HEK293 (cell line): ENCODE measurements around the gene DDTL.
"Not testable (repeated sequence)": the region's sequence is repeated elsewhere in the genome, so short reads cannot be mapped to it uniquely, and the experiment has no call there.

Experiments used
- CTCF ChIA-PET: fragments of 350-600 bp; formaldehyde crosslinking; extraction: SDS; loops from one replicate; lab custom pipeline; 2021; ENCODE audit warnings: antibody characterized with exemption; lab: Yijun Ruan, JAX
- POLR2A ChIA-PET: fragments of 300-600 bp; formaldehyde crosslinking; extraction: SDS; loops from one replicate; lab custom pipeline; 2020; ENCODE audit warnings: antibody characterized with exemption, inconsistent platforms; lab: Yijun Ruan, JAX
- H3K27ac ChIP-seq: fragments of 200-500 bp; sonication (Bioruptor generic); 2 replicates; pipeline ENCODE4 v1.5.1; 2014; ENCODE audit warnings: low read depth, low read length, control low read depth, inconsistent platforms; ENCODE audit errors: extremely low read depth
- H3K36me3 ChIP-seq, 2 experiments: fragments of 200-500 bp in 1 of 2; sonication (Bioruptor generic) in 1 of 2; 1 replicate in 1 of 2; 2 replicates in 1 of 2; pipeline ENCODE4 v1.5.1; 2014 to 2017; ENCODE audit warnings: inconsistent platforms in 2 of 2, low read length in 2 of 2; ENCODE audit not compliant: control insufficient read depth in 2 of 2, insufficient read depth in 1 of 2
- H3K4me1 ChIP-seq: fragments of 200-500 bp; sonication (Bioruptor generic); 2 replicates; pipeline ENCODE4 v1.5.1; 2014; ENCODE audit warnings: mild to moderate bottlenecking, low read length, inconsistent platforms; ENCODE audit not compliant: control insufficient read depth, insufficient read depth
- H3K4me3 ChIP-seq: 2 replicates; pipeline ENCODE4 v1.5.1; 2011; ENCODE audit warnings: low read depth, mild to moderate bottlenecking, control low read depth, low read length, moderate library complexity
- H3K9me3 ChIP-seq: fragments of 200-500 bp; sonication (Bioruptor generic); 2 replicates; pipeline ENCODE4 v1.5.1; 2014; ENCODE audit warnings: low read depth, low read length, inconsistent platforms; ENCODE audit not compliant: control insufficient read depth, insufficient read depth
- EGR2 ChIP-seq: fragments of 450-650 bp; formaldehyde crosslinking; IDR thresholded peaks from 2 replicates; pipeline ENCODE4 v1.5.1; 2016; ENCODE audit warnings: low read depth, missing biosample characterization, missing genetic modification characterization
- KLF8 ChIP-seq: fragments of 450-650 bp; formaldehyde crosslinking; IDR thresholded peaks from 2 replicates; pipeline ENCODE4 v1.5.1; 2016; ENCODE audit warnings: missing biosample characterization, missing genetic modification characterization
- ZFHX2 ChIP-seq: fragments of 450-650 bp; formaldehyde crosslinking; conservative IDR thresholded peaks from 2 replicates; pipeline ENCODE4 v1.5.1; 2016; ENCODE audit warnings: missing biosample characterization, missing genetic modification characterization
- ZNF174 ChIP-seq: fragments of 450-650 bp; formaldehyde crosslinking; IDR thresholded peaks from 2 replicates; pipeline ENCODE4 v1.5.0; 2017; ENCODE audit warnings: missing biosample characterization, mild to moderate bottlenecking, missing genetic modification characterization
- ZNF341 ChIP-seq: fragments of 450-650 bp; formaldehyde crosslinking; IDR thresholded peaks from 2 replicates; pipeline ENCODE4; 2016; ENCODE audit warnings: low read depth, missing biosample characterization, missing genetic modification characterization
- ZNF404 ChIP-seq: fragments of 450-650 bp; formaldehyde crosslinking; IDR thresholded peaks from 2 replicates; pipeline ENCODE4 v1.5.1; 2017; ENCODE audit warnings: missing biosample characterization, missing genetic modification characterization
- ZNF561 ChIP-seq: fragments of 450-650 bp; IDR thresholded peaks from 2 replicates; pipeline ENCODE4 v1.5.1; 2018; ENCODE audit warnings: missing biosample characterization, missing genetic modification characterization, borderline replicate concordance
- ZSCAN30 ChIP-seq: fragments of 450-650 bp; IDR thresholded peaks from 2 replicates; pipeline ENCODE4 v1.5.1; 2018; ENCODE audit warnings: missing biosample characterization, mild to moderate bottlenecking, missing genetic modification characterization, moderate library complexity
- ZXDB ChIP-seq: fragments of 450-650 bp; formaldehyde crosslinking; IDR thresholded peaks from 2 replicates; pipeline ENCODE4 v1.5.1; 2016; ENCODE audit warnings: missing biosample characterization, missing genetic modification characterization
- TF ChIP-seq, protein P1 (sequence below): fragments of 450-650 bp; formaldehyde crosslinking; IDR thresholded peaks from 2 replicates; pipeline ENCODE4 v1.5.1; 2016; ENCODE audit warnings: missing biosample characterization, missing genetic modification characterization
- TF ChIP-seq, protein P2 (sequence below): fragments of 450-650 bp; formaldehyde crosslinking; IDR thresholded peaks from 2 replicates; pipeline ENCODE4 v1.5.1; 2016; ENCODE audit warnings: missing biosample characterization, missing genetic modification characterization

The DDTL gene

DNA sequence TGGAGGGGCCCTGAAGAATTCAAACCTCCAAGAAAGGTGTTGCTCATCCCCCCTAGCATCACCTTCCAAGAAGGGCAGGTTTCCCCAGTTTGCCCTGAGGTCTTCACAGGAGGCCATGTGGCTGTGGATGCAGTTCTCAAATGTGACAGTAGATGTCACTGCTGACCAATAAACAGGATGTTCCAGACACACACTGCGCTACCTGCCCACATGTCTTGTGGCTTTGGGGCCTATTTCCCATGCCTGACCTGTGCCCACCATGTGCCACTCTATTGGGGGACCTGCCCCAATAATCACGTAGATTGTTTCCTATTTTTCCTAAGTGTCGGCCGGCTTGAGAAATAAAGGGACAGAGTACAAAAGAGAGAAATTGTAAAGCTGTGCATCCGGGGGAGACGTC, 17.7 kb downstream of the DDTL start (continued):
- TF ChIP-seq ZNF174 (tag by site-specific recombination) (no peak), EGR2 (tag by site-specific recombination) (peak; percentile 46; the same call in 1 of the 2 replicates), KLF8 (no peak), ZNF404 (no peak), ZXDB (tag by site-specific recombination) (no peak), ZFHX2 (tag by site-specific recombination) (peak; percentile 15; the same call in 1 of the 2 replicates), ZNF341 (tag by site-specific recombination) (no peak), ZNF561 (tag by site-specific recombination) (no peak), ZSCAN30 (tag by site-specific recombination) (no peak)
- TF ChIP-seq, protein P1, sequence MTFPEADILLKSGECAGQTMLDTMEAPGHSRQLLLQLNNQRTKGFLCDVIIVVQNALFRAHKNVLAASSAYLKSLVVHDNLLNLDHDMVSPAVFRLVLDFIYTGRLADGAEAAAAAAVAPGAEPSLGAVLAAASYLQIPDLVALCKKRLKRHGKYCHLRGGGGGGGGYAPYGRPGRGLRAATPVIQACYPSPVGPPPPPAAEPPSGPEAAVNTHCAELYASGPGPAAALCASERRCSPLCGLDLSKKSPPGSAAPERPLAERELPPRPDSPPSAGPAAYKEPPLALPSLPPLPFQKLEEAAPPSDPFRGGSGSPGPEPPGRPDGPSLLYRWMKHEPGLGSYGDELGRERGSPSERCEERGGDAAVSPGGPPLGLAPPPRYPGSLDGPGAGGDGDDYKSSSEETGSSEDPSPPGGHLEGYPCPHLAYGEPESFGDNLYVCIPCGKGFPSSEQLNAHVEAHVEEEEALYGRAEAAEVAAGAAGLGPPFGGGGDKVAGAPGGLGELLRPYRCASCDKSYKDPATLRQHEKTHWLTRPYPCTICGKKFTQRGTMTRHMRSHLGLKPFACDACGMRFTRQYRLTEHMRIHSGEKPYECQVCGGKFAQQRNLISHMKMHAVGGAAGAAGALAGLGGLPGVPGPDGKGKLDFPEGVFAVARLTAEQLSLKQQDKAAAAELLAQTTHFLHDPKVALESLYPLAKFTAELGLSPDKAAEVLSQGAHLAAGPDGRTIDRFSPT (tag by site-specific recombination) = no peak

DNA sequence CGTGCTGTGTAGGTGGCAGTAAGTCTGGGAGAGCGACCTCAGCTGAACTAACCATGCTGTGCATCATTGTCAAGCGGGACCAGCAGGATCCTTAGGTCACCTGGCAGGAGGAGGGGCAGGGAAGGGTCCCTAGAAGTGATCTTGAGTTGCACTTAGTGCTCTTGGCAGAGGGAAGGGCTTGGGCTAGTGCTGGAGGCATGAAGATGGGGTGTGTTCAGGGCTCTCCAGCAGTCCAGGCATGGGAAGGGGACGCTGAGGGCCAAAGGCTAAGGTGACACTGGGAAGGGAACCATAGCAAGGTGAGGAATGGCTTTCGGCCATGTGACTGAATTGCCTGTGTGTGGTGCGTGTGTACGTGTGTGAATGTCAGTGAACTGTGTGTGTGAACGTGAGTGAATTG, 19.4 kb downstream of the DDTL start:
- H3K4me1 ChIP-seq, H3K4me3 ChIP-seq, H3K36me3 ChIP-seq, H3K27ac ChIP-seq, H3K9me3 ChIP-seq, CTCF ChIA-PET, POLR2A ChIA-PET: not testable (repeated sequence)

DNA sequence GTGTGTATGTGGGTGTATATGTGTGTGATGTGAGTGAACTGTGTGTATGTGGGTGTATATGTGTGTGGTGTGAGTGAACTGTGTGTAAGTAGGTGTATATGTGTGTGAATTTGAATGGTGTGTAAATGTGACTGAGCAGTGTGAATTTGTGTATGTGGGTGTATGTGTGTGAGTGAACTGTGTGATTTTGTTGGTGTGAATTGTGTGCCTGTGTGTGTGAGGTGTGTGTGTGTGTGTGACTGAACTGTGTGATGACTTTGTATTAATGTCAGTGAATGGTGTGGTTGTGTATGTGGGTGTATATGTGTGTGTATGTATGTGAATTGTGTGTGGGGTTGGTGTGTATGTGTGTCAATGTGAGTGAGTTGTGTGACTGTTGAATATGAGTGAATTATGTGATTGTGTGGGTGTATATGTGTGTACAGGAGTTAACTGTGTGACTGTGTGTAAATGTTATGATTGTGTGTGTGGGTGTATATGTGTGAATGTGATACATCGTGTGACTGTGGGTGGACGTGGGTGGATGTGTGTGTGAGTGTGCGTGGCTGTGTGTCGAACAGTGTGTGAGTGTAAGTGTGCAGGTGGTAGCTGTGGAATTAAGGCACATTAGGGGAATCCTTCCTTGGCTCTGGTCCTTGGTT, 20.0 kb downstream of the DDTL start:
- peak; percentile 99 for TF ChIP-seq ZFHX2 (tag by site-specific recombination)
- TF ChIP-seq, protein P2, sequence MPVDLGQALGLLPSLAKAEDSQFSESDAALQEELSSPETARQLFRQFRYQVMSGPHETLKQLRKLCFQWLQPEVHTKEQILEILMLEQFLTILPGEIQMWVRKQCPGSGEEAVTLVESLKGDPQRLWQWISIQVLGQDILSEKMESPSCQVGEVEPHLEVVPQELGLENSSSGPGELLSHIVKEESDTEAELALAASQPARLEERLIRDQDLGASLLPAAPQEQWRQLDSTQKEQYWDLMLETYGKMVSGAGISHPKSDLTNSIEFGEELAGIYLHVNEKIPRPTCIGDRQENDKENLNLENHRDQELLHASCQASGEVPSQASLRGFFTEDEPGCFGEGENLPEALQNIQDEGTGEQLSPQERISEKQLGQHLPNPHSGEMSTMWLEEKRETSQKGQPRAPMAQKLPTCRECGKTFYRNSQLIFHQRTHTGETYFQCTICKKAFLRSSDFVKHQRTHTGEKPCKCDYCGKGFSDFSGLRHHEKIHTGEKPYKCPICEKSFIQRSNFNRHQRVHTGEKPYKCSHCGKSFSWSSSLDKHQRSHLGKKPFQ = peak; percentile 95
- TF ChIP-seq EGR2 (tag by site-specific recombination) = peak; percentile 98
- H3K36me3 ChIP-seq, H3K4me1 ChIP-seq, CTCF ChIA-PET, H3K9me3 ChIP-seq, H3K4me3 ChIP-seq, POLR2A ChIA-PET, H3K27ac ChIP-seq: not testable (repeated sequence)

DNA sequence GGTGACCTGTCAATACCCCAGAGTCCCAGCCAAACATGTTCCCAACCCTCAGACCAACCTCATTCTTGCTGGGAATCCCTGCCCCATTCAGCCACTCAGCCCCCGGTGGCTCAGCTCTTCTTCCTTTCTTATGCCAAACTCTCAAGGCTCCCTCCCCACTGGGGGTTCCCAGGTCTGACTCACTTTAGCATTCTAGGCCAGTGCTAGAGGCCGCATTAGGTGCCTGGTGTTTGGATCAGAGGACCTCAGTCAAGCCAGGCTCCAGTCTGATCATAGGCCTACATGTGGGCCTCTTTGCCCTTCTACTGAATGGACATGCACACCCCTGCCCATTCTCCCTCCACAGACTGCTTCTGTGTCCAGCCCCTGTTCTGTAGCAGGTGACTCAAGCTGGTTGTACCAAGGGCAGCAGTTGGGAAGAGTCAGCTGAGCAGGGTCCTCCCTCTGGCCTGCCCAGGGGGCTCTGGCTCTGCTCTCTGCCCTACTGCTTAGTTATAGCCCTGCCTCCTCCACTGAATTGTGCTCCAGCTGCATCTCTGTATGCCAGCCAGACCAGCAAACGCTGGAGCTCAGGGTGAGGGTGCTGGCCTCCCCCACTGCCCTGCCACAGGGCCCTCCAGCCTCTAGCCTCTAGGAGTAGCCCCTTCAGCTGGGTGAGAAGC, 23.0 kb downstream of the DDTL start:
- CTCF ChIA-PET = interaction anchor here (0.5 kb wide), 1 partner anchor 452 kb away, joined by 3 read pairs; no protein-coding TSS in a partner anchor
- H3K4me1 ChIP-seq = not testable (repeated sequence)
- POLR2A ChIA-PET = interaction anchor here (0.6 kb wide), 1 partner anchor 101 kb away, joined by 3 read pairs; no protein-coding TSS in a partner anchor

DNA sequence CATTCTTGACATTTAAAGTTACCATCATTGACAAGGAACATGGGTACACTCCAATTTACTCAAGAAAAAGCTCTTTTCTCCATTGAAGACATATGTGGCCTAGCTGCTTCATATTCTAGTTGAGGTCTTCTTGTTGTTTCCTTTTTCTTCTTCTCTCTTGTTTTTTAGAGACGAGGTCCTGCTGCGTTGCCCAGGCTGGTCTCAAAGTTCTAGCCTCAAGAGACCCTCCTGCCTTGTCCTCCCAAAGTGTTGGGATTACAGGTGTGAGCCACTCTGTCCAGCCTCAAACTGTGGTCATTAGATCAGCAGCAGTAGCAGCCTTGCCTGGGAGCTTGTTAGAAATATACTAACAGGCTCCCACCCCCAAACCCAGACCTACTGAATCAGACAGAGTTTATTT, 26.4 kb downstream of the DDTL start:
- POLR2A ChIA-PET, H3K27ac ChIP-seq, H3K4me1 ChIP-seq, CTCF ChIA-PET, H3K4me3 ChIP-seq, H3K36me3 ChIP-seq, H3K9me3 ChIP-seq: not testable (repeated sequence)

More for the DNA sequence above, 23.0 kb downstream of the DDTL start:
- H3K9me3 ChIP-seq, H3K27ac ChIP-seq, H3K36me3 ChIP-seq, H3K4me3 ChIP-seq: not testable (repeated sequence)

DNA sequence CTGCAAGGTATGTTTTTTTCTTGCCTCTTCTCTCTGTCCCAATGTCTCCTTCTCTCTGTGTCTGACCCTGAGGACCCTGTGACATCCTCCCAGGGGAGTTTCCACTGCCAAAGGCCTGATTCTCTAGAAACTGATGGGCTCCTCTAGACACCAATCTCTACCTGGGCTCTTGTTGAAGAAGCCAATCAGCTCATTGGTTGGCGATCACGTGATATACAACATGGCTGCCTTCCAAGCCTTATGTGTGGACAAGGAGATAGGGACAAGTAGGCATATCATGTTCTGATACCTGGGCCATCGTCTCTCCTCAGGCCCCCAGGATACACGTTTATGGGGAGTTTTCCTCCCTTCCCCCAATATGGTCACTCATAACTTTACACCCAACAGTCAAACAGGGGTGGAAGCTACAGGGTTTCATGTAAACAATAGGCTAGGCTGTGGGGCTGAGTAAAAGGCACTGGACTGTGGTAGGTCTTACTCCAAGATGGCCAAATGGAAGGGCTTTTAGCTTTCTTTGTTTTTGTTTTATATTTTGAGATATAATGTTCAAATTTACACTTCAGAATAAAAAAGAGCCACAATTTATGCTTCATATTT, 27.0 kb downstream of the DDTL start:
- CTCF ChIA-PET = interaction anchor here (1.1 kb wide), 1 partner anchor 17 kb away, joined by 3 read pairs; the partner anchor contains the start of gene CABIN1

More for the DNA sequence above, 27.0 kb downstream of the DDTL start:
- POLR2A ChIA-PET, H3K4me1 ChIP-seq, H3K4me3 ChIP-seq, H3K36me3 ChIP-seq, H3K27ac ChIP-seq, H3K9me3 ChIP-seq: not testable (repeated sequence)
